Endothelial cell of umbilical vein (primary cell): Measurements from ENCODE around the gene SDHAF2.

Experiments used
- CTCF ChIP-seq, 2 donors: IDR thresholded peaks; 1 replicate in 1 of 2; 2 replicates in 1 of 2; pipeline ENCODE4 v1.5.1; 2011; ENCODE audit warnings: low read length in 2 of 2, mild to moderate bottlenecking in 2 of 2, moderate library complexity in 2 of 2, control low read depth in 1 of 2, inconsistent platforms in 1 of 2, low read depth in 1 of 2; ENCODE audit not compliant: insufficient read depth in 1 of 2; ENCODE audit errors: extremely low read depth in 1 of 2
- FOS ChIP-seq: IDR thresholded peaks from 2 replicates; pipeline ENCODE4 v1.6.1; 2011; ENCODE audit warnings: mild to moderate bottlenecking, low read length, moderate library complexity, borderline replicate concordance; ENCODE audit not compliant: insufficient read depth
- MAX ChIP-seq: IDR thresholded peaks from 2 replicates; pipeline ENCODE4 v1.6.1; 2011; ENCODE audit not compliant: insufficient read depth, insufficient read length
- POLR2A ChIP-seq: IDR thresholded peaks from 2 replicates; pipeline ENCODE4 v1.6.1; 2012; ENCODE audit warnings: low read depth, mild to moderate bottlenecking, control low read depth, low read length
- POLR2AphosphoS5 ChIP-seq: IDR thresholded peaks from 2 replicates; pipeline ENCODE4 v1.6.1; 2012; ENCODE audit warnings: low read depth, mild to moderate bottlenecking, control low read depth, low read length, moderate library complexity; ENCODE audit not compliant: insufficient read depth

DNA sequence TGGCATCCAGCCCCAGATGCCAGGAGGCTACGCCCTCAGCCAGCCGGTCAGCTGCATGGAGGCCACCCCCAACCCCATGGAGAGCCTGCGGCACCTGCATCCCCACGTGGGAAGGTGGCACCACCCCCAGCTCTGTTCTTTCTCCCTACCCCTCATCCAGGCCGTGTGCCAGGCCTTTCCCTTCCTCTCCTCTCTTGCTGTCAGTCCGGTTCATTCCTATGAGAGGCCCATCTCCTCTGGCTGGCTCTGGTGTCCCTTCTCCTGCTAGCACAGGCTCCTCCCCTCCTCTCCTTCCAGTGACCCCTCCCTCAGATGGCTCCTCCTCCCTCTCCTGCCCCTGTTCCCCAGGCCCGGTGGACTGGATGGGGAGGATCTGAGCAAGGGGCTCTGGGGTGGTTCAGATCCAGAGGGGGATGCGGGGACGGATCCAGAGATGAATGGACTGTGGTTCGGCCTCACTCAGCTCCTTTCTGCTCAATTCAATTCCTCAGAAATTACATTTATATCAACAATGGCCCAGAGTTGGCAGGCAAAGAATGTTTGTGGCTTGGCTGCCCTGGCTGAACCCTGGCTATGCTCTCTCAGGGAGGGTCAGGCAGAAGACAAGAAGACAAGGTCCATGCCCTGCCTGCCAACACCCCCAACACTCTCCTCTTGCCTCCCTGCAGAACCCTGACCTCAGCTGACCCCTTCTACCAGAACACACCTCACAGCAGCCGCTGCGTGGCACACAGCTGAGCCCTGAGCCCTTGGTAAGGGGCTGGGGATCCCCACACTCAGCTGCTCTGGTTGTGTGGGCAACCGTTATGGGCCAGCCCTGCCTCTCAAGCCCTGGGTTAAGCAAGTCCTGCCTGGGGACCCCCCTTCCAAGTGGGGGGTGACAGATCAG is 60.2 kb downstream of the SDHAF2 start:
- TF ChIP-seq CTCF (IDR thresholded peaks at IDR 0.05; ENCODE audit: extremely low read depth in 1 of 2, insufficient read depth in 1 of 2, low read depth in 1 of 2, low read length in 2 of 2) (no peak), POLR2A (no peak), MAX (no peak), POLR2AphosphoS5 (no peak), FOS (no peak)
